ENCODE data around the gene MOB3A.
"Not testable (repeated sequence)": the region's sequence is repeated elsewhere in the genome, so short reads cannot be mapped to it uniquely, and the experiment has no call there.

- TF ChIP-seq, protein P1, sequence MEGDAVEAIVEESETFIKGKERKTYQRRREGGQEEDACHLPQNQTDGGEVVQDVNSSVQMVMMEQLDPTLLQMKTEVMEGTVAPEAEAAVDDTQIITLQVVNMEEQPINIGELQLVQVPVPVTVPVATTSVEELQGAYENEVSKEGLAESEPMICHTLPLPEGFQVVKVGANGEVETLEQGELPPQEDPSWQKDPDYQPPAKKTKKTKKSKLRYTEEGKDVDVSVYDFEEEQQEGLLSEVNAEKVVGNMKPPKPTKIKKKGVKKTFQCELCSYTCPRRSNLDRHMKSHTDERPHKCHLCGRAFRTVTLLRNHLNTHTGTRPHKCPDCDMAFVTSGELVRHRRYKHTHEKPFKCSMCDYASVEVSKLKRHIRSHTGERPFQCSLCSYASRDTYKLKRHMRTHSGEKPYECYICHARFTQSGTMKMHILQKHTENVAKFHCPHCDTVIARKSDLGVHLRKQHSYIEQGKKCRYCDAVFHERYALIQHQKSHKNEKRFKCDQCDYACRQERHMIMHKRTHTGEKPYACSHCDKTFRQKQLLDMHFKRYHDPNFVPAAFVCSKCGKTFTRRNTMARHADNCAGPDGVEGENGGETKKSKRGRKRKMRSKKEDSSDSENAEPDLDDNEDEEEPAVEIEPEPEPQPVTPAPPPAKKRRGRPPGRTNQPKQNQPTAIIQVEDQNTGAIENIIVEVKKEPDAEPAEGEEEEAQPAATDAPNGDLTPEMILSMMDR (IDR thresholded peaks at IDR 0.05; ENCODE audit: low read length) = not testable (repeated sequence)
- not testable (repeated sequence) for TF ChIP-seq EZH2phosphoT487 (IDR thresholded peaks at IDR 0.05; ENCODE audit: low read length); EZH2 (optimal IDR thresholded peaks at IDR 0.05; ENCODE audit: low read depth, low read length)
These were observed 61.9 kb downstream of the MOB3A start for GRCh38 chr19:2034253-2034652.
